A549 (cell line): ENCODE data around the gene CCDC187. TPM values are rescaled to one million over a fixed set of nuclear protein-coding genes. Genes with fewer than 3 reads are reported as not detected.

Experiments used
- ATAC-seq, 2 experiments: fragments of 200-7000 bp in 1 of 2; fragments of >200 bp in 1 of 2; cut with Nextera tagmentation in 1 of 2; cut with Tn5 transposase in 1 of 2; 3 replicates each; pipeline versions ENCODE4 v1.8.0 to v1.9.1; 2018 to 2020; ENCODE audit warnings: mild to moderate bottlenecking in 1 of 2, moderate library complexity in 1 of 2
- CTCF ChIA-PET: fragments of 300-600 bp; sonication (Branson Sonifier 250); formaldehyde crosslinking; extraction: SDS; loops from one replicate; lab custom pipeline; 2021; ENCODE audit warnings: antibody characterized with exemption, inconsistent platforms; lab: Yijun Ruan, JAX
- POLR2A ChIA-PET: fragments of 350-600 bp; formaldehyde crosslinking; extraction: SDS; loops from one replicate; lab custom pipeline; 2021; ENCODE audit warnings: antibody characterized with exemption, inconsistent platforms; lab: Yijun Ruan, JAX
- DNase-seq, 2 experiments: peaks; one replicate each; pipeline versions ENCODE4 v3.0.0 to v3.0.0-alpha.2; 2011 to 2016; ENCODE audit warnings: low read depth in 1 of 2, low spot score in 1 of 2
- FAIRE-seq: peaks from 2 replicates; lab custom pipeline; 2011; peaks lifted over from hg19 to GRCh38; lab: Jason Lieb, UNC
- H3K27ac ChIP-seq, 2 experiments: fragments of >200 bp; sonication (Bioruptor Twin); formaldehyde crosslinking; 3 replicates each; pipeline ENCODE4 v1.5.1; 2016 to 2017
- H3K4me1 ChIP-seq: fragments of >200 bp; sonication (Bioruptor Twin); formaldehyde crosslinking; 3 replicates; pipeline ENCODE4 v1.6.1; 2016
- H3K4me2 ChIP-seq: fragments of >200 bp; sonication (Bioruptor Twin); formaldehyde crosslinking; 3 replicates; pipeline ENCODE4 v1.6.1; 2016
- H3K4me3 ChIP-seq: fragments of >200 bp; sonication (Bioruptor Twin); formaldehyde crosslinking; 3 replicates; pipeline ENCODE4 v1.5.1; 2016
- H3K9me3 ChIP-seq: fragments of >200 bp; sonication (Bioruptor Twin); formaldehyde crosslinking; 3 replicates; pipeline ENCODE4 v1.6.1; 2016
- ATOH8 ChIP-seq: fragments of 250-450 bp; sonication (Bioruptor Pico); IDR thresholded peaks from 2 replicates; pipeline ENCODE4 v1.5.0; 2020; ENCODE audit warnings: low read depth, mild to moderate bottlenecking, moderate library complexity
- CHD4 ChIP-seq: fragments of 200-600 bp; sonication (generic); IDR thresholded peaks from 2 replicates; pipeline ENCODE4 v1.6.1; 2016; ENCODE audit warnings: antibody characterized with exemption, mild to moderate bottlenecking, borderline replicate concordance
- EHF ChIP-seq: fragments of 250-450 bp; sonication (Bioruptor Pico); IDR thresholded peaks from 2 replicates; pipeline ENCODE4 v1.5.0; 2020; ENCODE audit warnings: mild to moderate bottlenecking
- EHMT2 ChIP-seq: fragments of 200-600 bp; sonication (generic); IDR thresholded peaks from 2 replicates; pipeline ENCODE4 v1.6.1; 2016; ENCODE audit warnings: antibody characterized with exemption, low read depth, mild to moderate bottlenecking, moderate library complexity
- FOSB ChIP-seq: fragments of 250-450 bp; sonication (Bioruptor Pico); IDR thresholded peaks from 2 replicates; pipeline ENCODE4 v1.5.0; 2020; ENCODE audit warnings: mild to moderate bottlenecking, moderate library complexity
- HMGXB4 ChIP-seq: fragments of 250-450 bp; sonication (Bioruptor Pico); IDR thresholded peaks from 2 replicates; pipeline ENCODE4 v1.5.0; 2021; ENCODE audit warnings: mild to moderate bottlenecking, moderate library complexity, borderline replicate concordance
- HOXA7 ChIP-seq: fragments of 250-450 bp; sonication (Bioruptor Pico); IDR thresholded peaks from 2 replicates; pipeline ENCODE4 v1.5.0; 2020; ENCODE audit warnings: mild to moderate bottlenecking, moderate library complexity
- HOXB5 ChIP-seq: fragments of 250-450 bp; sonication (Bioruptor Pico); IDR thresholded peaks from 2 replicates; pipeline ENCODE4 v1.5.0; 2020; ENCODE audit warnings: mild to moderate bottlenecking, moderate library complexity
- JUNB ChIP-seq: fragments of >200 bp; sonication (Bioruptor Twin); formaldehyde crosslinking; IDR thresholded peaks from 2 replicates; pipeline ENCODE4 v1.6.1; 2016
- MAZ ChIP-seq: fragments of 150-350 bp; IDR thresholded peaks from 2 replicates; pipeline ENCODE4 v1.6.1; 2014; ENCODE audit warnings: antibody characterized with exemption, low read depth, low read length, borderline replicate concordance
- NFE2L2 ChIP-seq: fragments of 150-350 bp; conservative IDR thresholded peaks from 2 replicates; pipeline ENCODE4 v1.6.1; 2014; ENCODE audit warnings: low read length
- NR3C1 ChIP-seq: fragments of >200 bp; sonication (Bioruptor Twin); formaldehyde crosslinking; IDR thresholded peaks from 3 replicates; pipeline ENCODE4 v1.6.1; 2017
- RARB ChIP-seq: fragments of 250-450 bp; sonication (Bioruptor Pico); IDR thresholded peaks from 2 replicates; pipeline ENCODE4 v1.8.0; 2021; ENCODE audit warnings: mild to moderate bottlenecking, moderate library complexity
- RCOR1 ChIP-seq: fragments of 150-350 bp; IDR thresholded peaks from 2 replicates; pipeline ENCODE4 v1.6.1; 2014; ENCODE audit warnings: antibody characterized with exemption, low read length, low read depth
- RFX5 ChIP-seq: fragments of 450-650 bp; IDR thresholded peaks from 2 replicates; pipeline ENCODE4 v1.7.1; 2014; ENCODE audit warnings: antibody characterized with exemption, mild to moderate bottlenecking, moderate library complexity
- TFCP2L1 ChIP-seq: fragments of 250-450 bp; sonication (Bioruptor Pico); IDR thresholded peaks from 2 replicates; pipeline ENCODE4 v1.5.0; 2021; ENCODE audit warnings: mild to moderate bottlenecking
- USF2 ChIP-seq: fragments of 450-650 bp; IDR thresholded peaks from 2 replicates; pipeline ENCODE4 v1.6.1; 2014; ENCODE audit warnings: antibody characterized with exemption
- WGBS: methylation state at CpG from one replicate; pipeline ENCODE4 v1.1.6; 2017; ENCODE audit errors: missing lambda C conversion rate; 5-methylcytosine and 5-hydroxymethylcytosine counted together
- polyA plus RNA-seq, 4 experiments: library from polyadenylated mRNA; depleted of rRNA in 3 of 4; stranded (reverse); fragments of >200 nt; fragmentation: RNase III in 1 of 4; extraction: RNeasy Plus Mini Kit Qiagen cat#74134 plus additional on column Dnase treatment in 1 of 4; gene quantifications; 2 replicates in 3 of 4; 3 replicates in 1 of 4; pipeline ENCODE4 v1.2.3, GENCODE V29; 2011 to 2017

CCDC187 gene
- polyA plus RNA-seq, 2 of the 4 experiments (the other 2 are of a cell fraction) = under 0.01 TPM; not detected in 1

- Histone ChIP-seq H3K4me3 (no peak overlapping the region), H3K27ac (peak overlapping the region in 1 of 2 experiments; percentile 52; a peak in 2 of 6 replicates), H3K4me1 (peaks cover 8% of the 10 kb centered on the region; the same call in 2 of the 3 replicates), H3K4me2 (peak overlapping the region; percentile 32), H3K9me3 (peaks cover 15% of the 10 kb centered on the region)
- WGBS = 38% methylated on average over 13 of the region's 23 CpGs
- POLR2A ChIA-PET = no interaction called here
- FAIRE-seq = no peak
- CTCF ChIA-PET = interaction anchor here (0.6 to 3.4 kb wide), 9 partner anchors 12 to 92 kb away, joined by 3 to 31 read pairs (median 5); partner anchors contain the start of gene DNLZ
- ATAC-seq = peak; percentile 44 to 56; a peak in 5 of 6 replicates
- peak in 1 of 2 experiments; percentile 42 for DNase-seq
- TF ChIP-seq EHMT2 (no peak), TFCP2L1 (CRISPR knock-in tag) (no peak)
Measured at GRCh38 chr9:136311051-136312008, 7.4 kb upstream of the CCDC187 start.

- H3K4me2 ChIP-seq = no peak overlapping the region
- H3K27ac ChIP-seq = no peak overlapping the region
- WGBS = 74% methylated on average over 17 of the region's 28 CpGs
- DNase-seq (no peak), FAIRE-seq (no peak), ATAC-seq (no peak)
- ChIA-PET CTCF (interaction anchor here (1.7 to 3.4 kb wide), 2 partner anchors 35 to 53 kb away, joined by 4 to 17 read pairs; partner anchors contain the start of gene DNLZ), POLR2A (no interaction called here)
- no peak overlapping the region for H3K4me3 ChIP-seq
- no peak for TF ChIP-seq ATOH8 (CRISPR knock-in tag)
- TF ChIP-seq NR3C1 = no peak
- no peak for TF ChIP-seq RFX5
- no peak for TF ChIP-seq JUNB
- no peak for TF ChIP-seq EHF (CRISPR knock-in tag)
- no peak for TF ChIP-seq MAZ
- peaks cover 8% of the 10 kb centered on the region; the same call in 2 of the 3 replicates for H3K4me1 ChIP-seq
- H3K9me3 ChIP-seq = peaks cover 12% of the 10 kb centered on the region
Measured at GRCh38 chr9:136310273-136311030, 6.6 kb upstream of the CCDC187 start.

GRCh38 chr9:136309806-136310220, 5.9 kb upstream of the CCDC187 start:
- FAIRE-seq (no peak), ATAC-seq (no peak), DNase-seq (no peak)
- 81% methylated on average over 5 of the region's 5 CpGs for WGBS
- ChIA-PET POLR2A (no interaction called here), CTCF (no interaction called here)
- TF ChIP-seq CHD4 (no peak), USF2 (no peak), RARB (CRISPR knock-in tag) (no peak), HMGXB4 (CRISPR knock-in tag) (no peak), RCOR1 (no peak), FOSB (CRISPR knock-in tag) (no peak), HOXA7 (no peak), RFX5 (no peak), HOXB5 (no peak), NFE2L2 (no peak)
- H3K27ac ChIP-seq = no peak overlapping the region
- peaks cover 8% of the 10 kb centered on the region; the same call in 2 of the 3 replicates for H3K4me1 ChIP-seq
- H3K4me3 ChIP-seq = no peak overlapping the region
- peaks cover 6% of the 10 kb centered on the region for H3K9me3 ChIP-seq
- H3K4me2 ChIP-seq = no peak overlapping the region
